ENCODE data around the gene ITGA11. TPM values are rescaled to one million over a fixed set of nuclear protein-coding genes. Genes with fewer than 3 reads are reported as not detected.

Gene ITGA11
- total and polyA plus RNA-seq, 2 of the 4 experiments (the other 2 are of a cell fraction) = 4.1 to 6.6 TPM

DNA sequence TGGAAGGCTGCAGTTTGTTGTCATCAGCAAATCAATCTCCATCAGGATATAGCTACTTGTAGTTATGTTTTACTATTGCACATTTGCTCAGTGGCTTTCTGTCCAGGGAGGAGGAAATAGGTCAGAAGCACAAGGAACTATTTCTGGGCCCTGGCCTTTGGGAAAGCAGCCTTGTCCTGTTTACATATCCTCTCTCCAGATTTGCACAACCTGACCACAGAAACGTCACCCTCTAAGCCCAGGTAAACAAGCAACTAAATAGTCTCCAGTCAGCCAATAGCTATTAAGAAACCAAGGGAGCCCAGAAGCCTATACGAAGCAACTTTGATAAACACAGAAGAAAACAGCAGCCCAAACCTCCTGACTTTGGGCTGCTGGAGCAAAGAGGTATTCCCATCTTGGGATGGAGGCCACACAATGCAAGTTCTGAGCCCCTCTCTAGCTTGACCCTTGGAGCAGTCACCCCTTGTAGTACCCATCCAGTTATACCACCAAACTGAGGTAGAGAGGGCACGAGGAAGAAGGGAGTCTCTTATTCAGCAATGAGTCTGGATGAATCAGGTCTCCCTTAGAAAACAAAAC lies 156.7 kb downstream of the ITGA11 start (continued):
- TF ChIP-seq RCOR1 (IDR thresholded peaks at IDR 0.05; ENCODE audit: insufficient replicate concordance, low read length) = no peak

DNA sequence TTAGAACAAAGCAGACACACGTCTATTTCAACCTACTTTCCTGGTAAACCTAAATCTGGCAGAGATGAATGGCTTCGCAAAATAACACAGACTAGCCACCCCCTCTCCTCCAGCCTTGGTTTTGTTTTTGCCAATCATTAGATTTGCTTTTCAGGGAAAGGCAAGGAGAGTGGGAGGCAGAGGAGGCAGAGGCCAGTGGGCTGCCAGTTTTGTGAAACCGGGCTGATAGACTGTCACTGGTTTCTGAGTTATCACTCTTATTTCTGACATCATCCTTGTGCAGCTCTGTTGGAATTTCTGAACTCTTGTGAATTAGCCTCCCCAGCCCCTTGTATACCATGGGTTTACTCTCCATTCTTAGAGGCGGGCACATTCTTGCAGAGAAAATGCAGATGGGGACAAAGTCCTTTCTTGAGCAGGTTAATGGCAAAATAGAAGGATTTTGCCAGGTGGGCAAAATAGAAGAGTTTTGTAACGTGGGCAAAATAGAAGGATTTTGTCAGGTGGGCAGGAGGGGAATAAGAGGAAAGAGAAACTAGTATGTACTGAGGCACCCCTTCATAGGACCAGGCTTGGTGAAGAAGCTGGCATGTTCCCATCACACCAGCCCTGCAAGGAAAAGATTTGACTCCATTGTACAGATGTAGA lies 157.6 kb downstream of the ITGA11 start:
- ATAC-seq (ENCODE audit: low read depth) (no peak), DNase-seq (no peak)
- H3K27me3 ChIP-seq (ENCODE audit: control insufficient read depth, insufficient read depth, low read length) = no peaks in the 10 kb centered on the region
- H3K27ac ChIP-seq (ENCODE audit: insufficient read depth, low read length) = peak overlapping the region; percentile 31
- peak overlapping the region; percentile 90 for H3K4ac ChIP-seq (ENCODE audit: low read depth, low read length)
- peak overlapping the region; percentile 83; the same call in 1 of the 2 replicates for H2BK120ac ChIP-seq (ENCODE audit: low read depth, low read length)
- no CpG with 5 or more reads among the region's 5 CpGs for WGBS, 2 experiments (ENCODE audit: extremely low coverage in 2 of 2, insufficient read length in 1 of 2)
- in situ Hi-C loops (cut with MboI; ENCODE audit: low sequenced_read_pairs) (no loop called here), dilution Hi-C loops (cut with HindIII; ENCODE audit: low sequenced_read_pairs, unreplicated experiment) (no loop called here), intact Hi-C loops (cut with micrococcal nuclease) (no loop called here)
- no peak overlapping the region for H3K9ac ChIP-seq (ENCODE audit: low read depth, low read length)
- H3K23ac ChIP-seq (ENCODE audit: low read depth, low read length) = peak overlapping the region; percentile 39; the same call in 1 of the 2 replicates
- H3K36me3 ChIP-seq (ENCODE audit: control insufficient read depth, insufficient read depth, low read length) = peaks cover 2% of the 10 kb centered on the region; the same call in 1 of the 2 replicates
- H4K91ac ChIP-seq (ENCODE audit: insufficient read depth, low read depth, low read length) = peak overlapping the region; percentile 78
- H2BK15ac ChIP-seq (ENCODE audit: low read depth, low read length) = peak overlapping the region; percentile 80; the same call in 2 of the 3 replicates
- no TSS peak for BruUV-seq (replicated peaks)
- no peak overlapping the region for H3K4me3 ChIP-seq (ENCODE audit: insufficient read depth, low read depth, low read length)
- peak overlapping the region; percentile 90 for H2BK20ac ChIP-seq (ENCODE audit: low read depth, low read length)
- peaks cover 21% of the 10 kb centered on the region for H3K9me1 ChIP-seq (ENCODE audit: insufficient read depth, low read length)
- H3K9me3 ChIP-seq (ENCODE audit: control insufficient read depth, insufficient read depth, low read length) = no peaks in the 10 kb centered on the region
- H3K18ac ChIP-seq (ENCODE audit: low read depth, low read length) = peak overlapping the region; percentile 72; the same call in 1 of the 2 replicates
- peak overlapping the region; percentile 87; the same call in 1 of the 2 replicates for H2AK5ac ChIP-seq (ENCODE audit: low read depth, low read length)
- H3K14ac ChIP-seq (replicated peaks; ENCODE audit: low read depth, low read length) = peak overlapping the region; percentile 40; the same call in 1 of the 2 replicates
- peak overlapping the region; percentile 49; the same call in 1 of the 2 replicates for H4K5ac ChIP-seq (ENCODE audit: low read depth, low read length)
- ChIA-PET POLR2A (ENCODE audit: unreplicated experiment) (no interaction called here), CTCF (interaction anchor here (0.9 to 1.2 kb wide), 3 partner anchors 9 to 22 kb away, joined by 3 to 4 read pairs (median 3); no protein-coding TSS in a partner anchor)
- no peak overlapping the region for H2AFZ ChIP-seq (replicated peaks; ENCODE audit: low read length, poor library complexity)
- peaks cover 15% of the 10 kb centered on the region for H4K20me1 ChIP-seq (ENCODE audit: insufficient read depth, low read length)
- no peak overlapping the region for H3K56ac ChIP-seq (ENCODE audit: extremely low read depth, insufficient read depth, low read length)
- peaks cover 37% of the 10 kb centered on the region for H3K4me1 ChIP-seq (ENCODE audit: control insufficient read depth, insufficient read depth, low read length)
- H2AK9ac ChIP-seq (replicated peaks; ENCODE audit: low read depth, low read length, poor library complexity) = no peak overlapping the region
- H2BK5ac ChIP-seq (ENCODE audit: low read depth, low read length, poor library complexity, severe bottlenecking) = peak overlapping the region; percentile 91
- peaks cover 17 to 51% of the 10 kb centered on the region in 2 experiments for H3K79me1 ChIP-seq (ENCODE audit: low read depth in 1 of 2, low read length in 2 of 2)
- TF ChIP-seq RFX5 (IDR thresholded peaks at IDR 0.05; ENCODE audit: low read depth, low read length) (no peak), SMC3 (IDR thresholded peaks at IDR 0.05; ENCODE audit: low read depth, low read length) (no peak), MAFK (IDR thresholded peaks at IDR 0.05; ENCODE audit: low read depth, low read length) (no peak)
- H4K8ac ChIP-seq (ENCODE audit: low read depth in 2 of 2, low read length in 2 of 2) = peak overlapping the region; percentile 6 to 84; a peak in 2 of 4 replicates
- no peak overlapping the region for H3K4me2 ChIP-seq (ENCODE audit: low read depth, low read length)

Data from IMR-90 (cell line).